Suprapubic skin (tissue), 4 donors: ENCODE measurements around the gene RBL1. TPM values are rescaled to one million over a fixed set of nuclear protein-coding genes. Genes with fewer than 3 reads are reported as not detected.
"Not testable (repeated sequence)": the region's sequence is repeated elsewhere in the genome, so short reads cannot be mapped to it uniquely, and the experiment has no call there.

ENCODE experiments used
- DNase-seq, 2 donors: peaks; one replicate each; pipeline ENCODE4 v3.0.0-alpha.2; 2019; ENCODE audit warnings: low spot score in 2 of 2
- H3K27ac ChIP-seq: fragments of 200-600 bp; sonication (generic); one replicate; pipeline ENCODE4 v1.5.1; 2019
- H3K27me3 ChIP-seq: fragments of 200-600 bp; sonication (generic); one replicate; pipeline ENCODE4 v1.5.1; 2019
- H3K36me3 ChIP-seq: fragments of 200-600 bp; sonication (generic); one replicate; pipeline ENCODE4 v1.5.1; 2019
- H3K4me1 ChIP-seq: fragments of 200-600 bp; sonication (generic); one replicate; pipeline ENCODE4 v1.5.1; 2019
- H3K4me3 ChIP-seq: fragments of 200-600 bp; sonication (generic); one replicate; pipeline ENCODE4 v1.5.1; 2019; ENCODE audit warnings: mild to moderate bottlenecking
- H3K9me3 ChIP-seq: fragments of 200-600 bp; sonication (generic); one replicate; pipeline ENCODE4 v1.5.1; 2019
- CTCF ChIP-seq, 2 donors: fragments of 200-600 bp in 1 of 2; fragments of 450-650 bp in 1 of 2; sonication (generic) in 1 of 2; IDR thresholded peaks; one replicate each; pipeline ENCODE4 v1.5.1; 2016 to 2019; ENCODE audit warnings: antibody characterized with exemption in 2 of 2, mild to moderate bottlenecking in 1 of 2, moderate library complexity in 1 of 2
- EP300 ChIP-seq: sonication (generic); formaldehyde crosslinking; IDR thresholded peaks from one replicate; pipeline ENCODE4 v1.6.1; 2017; ENCODE audit warnings: antibody characterized with exemption
- POLR2A ChIP-seq, 2 donors: fragments of 450-650 bp; IDR thresholded peaks; one replicate each; pipeline ENCODE4 v1.6.1; 2017; ENCODE audit warnings: antibody characterized with exemption in 2 of 2, mild to moderate bottlenecking in 2 of 2, moderate library complexity in 2 of 2
- POLR2AphosphoS5 ChIP-seq, 3 donors: sonication (generic); formaldehyde crosslinking; IDR thresholded peaks; one replicate each; pipeline ENCODE4 v1.6.1; 2017; ENCODE audit warnings: antibody characterized with exemption in 3 of 3
- WGBS: methylation state at CpG from one replicate; pipeline ENCODE4 v1.1.5; 2018; 5-methylcytosine and 5-hydroxymethylcytosine counted together
- total RNA-seq, 4 donors: library from RNA; depleted of rRNA; stranded (reverse); fragments of >200 nt; gene quantifications; one replicate each; pipeline ENCODE4 v1.1.0, GENCODE V29; 2016

Gene RBL1
- total RNA-seq, 4 donors from 2014 or later, result 7.5 to 11.5 (median 8.9) TPM

GRCh38 chr20:37131486-37131885 lies 35.7 kb upstream of the RBL1 start:
- Histone ChIP-seq H3K4me3 (no peak overlapping the region), H3K4me1 (no peaks in the 10 kb centered on the region), H3K27ac (no peak overlapping the region), H3K36me3 (no peaks in the 10 kb centered on the region), H3K9me3 (no peaks in the 10 kb centered on the region), H3K27me3 (no peaks in the 10 kb centered on the region)
- TF ChIP-seq EP300 (no peak), CTCF (IDR thresholded peaks at IDR 0.05) (no peak), POLR2A (IDR thresholded peaks at IDR 0.05) (no peak), POLR2AphosphoS5 (IDR thresholded peaks at IDR 0.05) (no peak)
- DNase-seq, result no peak
- WGBS, result 75% methylated on average over 3 of the region's 3 CpGs

GRCh38 chr20:37128803-37129202 lies 33.0 kb upstream of the RBL1 start:
- Histone ChIP-seq H3K36me3 (no peaks in the 10 kb centered on the region), H3K27ac (no peak overlapping the region), H3K4me1 (no peaks in the 10 kb centered on the region), H3K4me3 (no peak overlapping the region), H3K9me3 (no peaks in the 10 kb centered on the region), H3K27me3 (no peaks in the 10 kb centered on the region)
- TF ChIP-seq POLR2A (IDR thresholded peaks at IDR 0.05) (no peak), POLR2AphosphoS5 (IDR thresholded peaks at IDR 0.05) (no peak), EP300 (no peak), CTCF (IDR thresholded peaks at IDR 0.05) (no peak)
- DNase-seq, result no peak
- WGBS, result 76% methylated on average over 3 of the region's 3 CpGs

GRCh38 chr20:37126290-37126689 lies 30.5 kb upstream of the RBL1 start:
- 100% methylated on average over 4 of the region's 30 CpGs for WGBS
- not testable (repeated sequence) for H3K27me3 ChIP-seq

GRCh38 chr20:37123441-37123840 lies 27.6 kb upstream of the RBL1 start:
- Histone ChIP-seq H3K27me3 (no peaks in the 10 kb centered on the region), H3K36me3 (no peaks in the 10 kb centered on the region), H3K27ac (no peak overlapping the region), H3K4me1 (no peaks in the 10 kb centered on the region), H3K9me3 (no peaks in the 10 kb centered on the region), H3K4me3 (no peak overlapping the region)
- WGBS, result 79% methylated on average over 6 of the region's 6 CpGs
- TF ChIP-seq CTCF (IDR thresholded peaks at IDR 0.05), result no peak
- TF ChIP-seq POLR2A (IDR thresholded peaks at IDR 0.05), result no peak
- TF ChIP-seq EP300, result no peak
- TF ChIP-seq POLR2AphosphoS5 (IDR thresholded peaks at IDR 0.05), result no peak
- no peak for DNase-seq

More at GRCh38 chr20:37126290-37126689, 30.5 kb upstream of the RBL1 start:
- H3K36me3 ChIP-seq, H3K4me3 ChIP-seq, H3K27ac ChIP-seq, H3K4me1 ChIP-seq, DNase-seq, H3K9me3 ChIP-seq: not testable (repeated sequence)

GRCh38 chr20:37120497-37120896 lies 24.7 kb upstream of the RBL1 start:
- H3K27me3 ChIP-seq, result no peaks in the 10 kb centered on the region
- no peak overlapping the region for H3K4me3 ChIP-seq
- WGBS, result 84% methylated on average over 4 of the region's 4 CpGs
- no peaks in the 10 kb centered on the region for H3K36me3 ChIP-seq
- H3K27ac ChIP-seq, result no peak overlapping the region
- DNase-seq, result no peak
- H3K4me1 ChIP-seq, result no peaks in the 10 kb centered on the region
- no peaks in the 10 kb centered on the region for H3K9me3 ChIP-seq
- TF ChIP-seq CTCF (IDR thresholded peaks at IDR 0.05) (no peak), POLR2A (IDR thresholded peaks at IDR 0.05) (no peak), POLR2AphosphoS5 (IDR thresholded peaks at IDR 0.05) (no peak), EP300 (no peak)

- WGBS, result 93% methylated on average over 7 of the region's 7 CpGs
- TF ChIP-seq EP300 (no peak), CTCF (IDR thresholded peaks at IDR 0.05) (no peak), POLR2A (IDR thresholded peaks at IDR 0.05) (no peak), POLR2AphosphoS5 (IDR thresholded peaks at IDR 0.05) (no peak)
- Histone ChIP-seq H3K27me3 (no peaks in the 10 kb centered on the region), H3K27ac (no peak overlapping the region), H3K4me3 (no peak overlapping the region), H3K9me3 (no peaks in the 10 kb centered on the region), H3K4me1 (no peaks in the 10 kb centered on the region), H3K36me3 (no peaks in the 10 kb centered on the region)
- no peak for DNase-seq
Observed at GRCh38 chr20:37119356-37120036, 23.7 kb upstream of the RBL1 start.
